HEK293 (cell line): ENCODE data around the gene RYR2.

Source experiments
- KLF16 ChIP-seq: fragments of 450-650 bp; formaldehyde crosslinking; IDR thresholded peaks from 2 replicates; pipeline ENCODE4 v1.5.1; 2017; ENCODE audit warnings: missing biosample characterization, missing genetic modification characterization
- SP2 ChIP-seq: fragments of 450-650 bp; formaldehyde crosslinking; IDR thresholded peaks from 2 replicates; pipeline ENCODE4 v1.5.1; 2016; ENCODE audit warnings: missing biosample characterization, missing genetic modification characterization
- ZNF184 ChIP-seq: fragments of 450-650 bp; IDR thresholded peaks from 2 replicates; pipeline ENCODE4 v1.5.1; 2018; ENCODE audit warnings: missing biosample characterization, mild to moderate bottlenecking, missing genetic modification characterization
- ZNF274 ChIP-seq, 2 experiments: fragments of 200-500 bp in 1 of 2; fragments of 450-650 bp in 1 of 2; sonication (Bioruptor generic) in 1 of 2; formaldehyde crosslinking in 1 of 2; IDR thresholded peaks; 2 replicates each; pipeline versions ENCODE4 v1.5.1 to v1.6.1; 2014 to 2016; ENCODE audit warnings: borderline replicate concordance in 1 of 2, inconsistent platforms in 1 of 2, low read length in 1 of 2, missing biosample characterization in 1 of 2, missing genetic modification characterization in 1 of 2
- ZNF335 ChIP-seq: fragments of 450-650 bp; formaldehyde crosslinking; conservative IDR thresholded peaks from 2 replicates; pipeline ENCODE4 v1.5.1; 2016; ENCODE audit warnings: missing biosample characterization, missing genetic modification characterization
- TF ChIP-seq, protein P1 (sequence below): fragments of 450-650 bp; formaldehyde crosslinking; IDR thresholded peaks from 2 replicates; pipeline ENCODE4 v1.5.1; 2016; ENCODE audit warnings: missing biosample characterization, missing genetic modification characterization
- TF ChIP-seq, protein P2 (sequence below): fragments of 450-650 bp; formaldehyde crosslinking; IDR thresholded peaks from 2 replicates; pipeline ENCODE4 v1.5.1; 2016; ENCODE audit warnings: missing biosample characterization, missing genetic modification characterization
- TF ChIP-seq, protein P3 (sequence below): fragments of 450-650 bp; formaldehyde crosslinking; IDR thresholded peaks from 2 replicates; pipeline ENCODE4 v1.5.1; 2016; ENCODE audit warnings: missing biosample characterization, missing genetic modification characterization
- TF ChIP-seq, protein P4 (sequence below): fragments of 450-650 bp; formaldehyde crosslinking; IDR thresholded peaks from 2 replicates; pipeline ENCODE4 v1.5.1; 2016; ENCODE audit warnings: missing biosample characterization, missing genetic modification characterization

DNA sequence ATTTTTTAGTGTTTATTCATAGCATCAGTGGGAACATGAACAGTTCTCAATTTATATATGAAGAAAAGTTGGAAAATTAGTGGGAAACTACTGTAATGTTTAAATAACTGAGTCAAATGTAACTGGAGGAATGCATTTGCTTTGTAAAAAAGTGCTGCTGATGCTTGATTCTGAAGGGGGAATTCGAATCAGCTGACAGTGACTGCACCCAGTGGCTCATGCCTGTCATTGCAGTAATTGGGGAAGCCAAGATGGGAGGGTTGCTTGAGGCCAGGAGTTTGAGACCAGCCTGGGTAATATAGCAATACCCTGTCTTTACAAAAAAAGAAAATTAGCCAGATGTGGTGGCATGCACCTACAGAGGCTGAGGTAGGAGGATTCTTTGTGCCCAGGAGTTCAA lies 450.4 kb downstream of the RYR2 start:
- TF ChIP-seq, protein P1, sequence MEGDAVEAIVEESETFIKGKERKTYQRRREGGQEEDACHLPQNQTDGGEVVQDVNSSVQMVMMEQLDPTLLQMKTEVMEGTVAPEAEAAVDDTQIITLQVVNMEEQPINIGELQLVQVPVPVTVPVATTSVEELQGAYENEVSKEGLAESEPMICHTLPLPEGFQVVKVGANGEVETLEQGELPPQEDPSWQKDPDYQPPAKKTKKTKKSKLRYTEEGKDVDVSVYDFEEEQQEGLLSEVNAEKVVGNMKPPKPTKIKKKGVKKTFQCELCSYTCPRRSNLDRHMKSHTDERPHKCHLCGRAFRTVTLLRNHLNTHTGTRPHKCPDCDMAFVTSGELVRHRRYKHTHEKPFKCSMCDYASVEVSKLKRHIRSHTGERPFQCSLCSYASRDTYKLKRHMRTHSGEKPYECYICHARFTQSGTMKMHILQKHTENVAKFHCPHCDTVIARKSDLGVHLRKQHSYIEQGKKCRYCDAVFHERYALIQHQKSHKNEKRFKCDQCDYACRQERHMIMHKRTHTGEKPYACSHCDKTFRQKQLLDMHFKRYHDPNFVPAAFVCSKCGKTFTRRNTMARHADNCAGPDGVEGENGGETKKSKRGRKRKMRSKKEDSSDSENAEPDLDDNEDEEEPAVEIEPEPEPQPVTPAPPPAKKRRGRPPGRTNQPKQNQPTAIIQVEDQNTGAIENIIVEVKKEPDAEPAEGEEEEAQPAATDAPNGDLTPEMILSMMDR (tag by site-specific recombination) = no peak
- TF ChIP-seq SP2 (tag by site-specific recombination) = no peak
- no peak for TF ChIP-seq KLF16
- TF ChIP-seq, protein P2, sequence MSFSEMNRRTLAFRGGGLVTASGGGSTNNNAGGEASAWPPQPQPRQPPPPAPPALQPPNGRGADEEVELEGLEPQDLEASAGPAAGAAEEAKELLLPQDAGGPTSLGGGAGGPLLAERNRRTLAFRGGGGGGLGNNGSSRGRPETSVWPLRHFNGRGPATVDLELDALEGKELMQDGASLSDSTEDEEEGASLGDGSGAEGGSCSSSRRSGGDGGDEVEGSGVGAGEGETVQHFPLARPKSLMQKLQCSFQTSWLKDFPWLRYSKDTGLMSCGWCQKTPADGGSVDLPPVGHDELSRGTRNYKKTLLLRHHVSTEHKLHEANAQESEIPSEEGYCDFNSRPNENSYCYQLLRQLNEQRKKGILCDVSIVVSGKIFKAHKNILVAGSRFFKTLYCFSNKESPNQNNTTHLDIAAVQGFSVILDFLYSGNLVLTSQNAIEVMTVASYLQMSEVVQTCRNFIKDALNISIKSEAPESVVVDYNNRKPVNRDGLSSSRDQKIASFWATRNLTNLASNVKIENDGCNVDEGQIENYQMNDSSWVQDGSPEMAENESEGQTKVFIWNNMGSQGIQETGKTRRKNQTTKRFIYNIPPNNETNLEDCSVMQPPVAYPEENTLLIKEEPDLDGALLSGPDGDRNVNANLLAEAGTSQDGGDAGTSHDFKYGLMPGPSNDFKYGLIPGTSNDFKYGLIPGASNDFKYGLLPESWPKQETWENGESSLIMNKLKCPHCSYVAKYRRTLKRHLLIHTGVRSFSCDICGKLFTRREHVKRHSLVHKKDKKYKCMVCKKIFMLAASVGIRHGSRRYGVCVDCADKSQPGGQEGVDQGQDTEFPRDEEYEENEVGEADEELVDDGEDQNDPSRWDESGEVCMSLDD (tag by site-specific recombination) = no peak
- no peak for TF ChIP-seq ZNF335 (tag by site-specific recombination)
- TF ChIP-seq, protein P3, sequence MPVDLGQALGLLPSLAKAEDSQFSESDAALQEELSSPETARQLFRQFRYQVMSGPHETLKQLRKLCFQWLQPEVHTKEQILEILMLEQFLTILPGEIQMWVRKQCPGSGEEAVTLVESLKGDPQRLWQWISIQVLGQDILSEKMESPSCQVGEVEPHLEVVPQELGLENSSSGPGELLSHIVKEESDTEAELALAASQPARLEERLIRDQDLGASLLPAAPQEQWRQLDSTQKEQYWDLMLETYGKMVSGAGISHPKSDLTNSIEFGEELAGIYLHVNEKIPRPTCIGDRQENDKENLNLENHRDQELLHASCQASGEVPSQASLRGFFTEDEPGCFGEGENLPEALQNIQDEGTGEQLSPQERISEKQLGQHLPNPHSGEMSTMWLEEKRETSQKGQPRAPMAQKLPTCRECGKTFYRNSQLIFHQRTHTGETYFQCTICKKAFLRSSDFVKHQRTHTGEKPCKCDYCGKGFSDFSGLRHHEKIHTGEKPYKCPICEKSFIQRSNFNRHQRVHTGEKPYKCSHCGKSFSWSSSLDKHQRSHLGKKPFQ = no peak
- TF ChIP-seq ZNF274 (IDR thresholded peaks at IDR 0.05; ENCODE audit: low read length) = no peak
- no peak for TF ChIP-seq ZNF274 (tag by site-specific recombination; IDR thresholded peaks at IDR 0.05; ENCODE audit: borderline replicate concordance)
- no peak for TF ChIP-seq ZNF184 (tag by site-specific recombination)
- TF ChIP-seq, protein P4, sequence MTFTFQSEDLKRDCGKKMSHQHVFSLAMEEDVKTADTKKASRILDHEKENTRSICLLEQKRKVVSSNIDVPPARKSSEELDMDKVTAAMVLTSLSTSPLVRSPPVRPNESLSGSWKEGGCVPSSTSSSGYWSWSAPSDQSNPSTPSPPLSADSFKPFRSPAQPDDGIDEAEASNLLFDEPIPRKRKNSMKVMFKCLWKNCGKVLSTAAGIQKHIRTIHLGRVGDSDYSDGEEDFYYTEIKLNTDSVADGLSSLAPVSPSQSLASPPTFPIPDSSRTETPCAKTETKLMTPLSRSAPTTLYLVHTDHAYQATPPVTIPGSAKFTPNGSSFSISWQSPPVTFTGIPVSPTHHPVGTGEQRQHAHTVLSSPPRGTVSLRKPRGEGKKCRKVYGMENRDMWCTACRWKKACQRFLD (tag by site-specific recombination) = no peak
